Measurements from ENCODE around the gene ARFGEF3.

DNA sequence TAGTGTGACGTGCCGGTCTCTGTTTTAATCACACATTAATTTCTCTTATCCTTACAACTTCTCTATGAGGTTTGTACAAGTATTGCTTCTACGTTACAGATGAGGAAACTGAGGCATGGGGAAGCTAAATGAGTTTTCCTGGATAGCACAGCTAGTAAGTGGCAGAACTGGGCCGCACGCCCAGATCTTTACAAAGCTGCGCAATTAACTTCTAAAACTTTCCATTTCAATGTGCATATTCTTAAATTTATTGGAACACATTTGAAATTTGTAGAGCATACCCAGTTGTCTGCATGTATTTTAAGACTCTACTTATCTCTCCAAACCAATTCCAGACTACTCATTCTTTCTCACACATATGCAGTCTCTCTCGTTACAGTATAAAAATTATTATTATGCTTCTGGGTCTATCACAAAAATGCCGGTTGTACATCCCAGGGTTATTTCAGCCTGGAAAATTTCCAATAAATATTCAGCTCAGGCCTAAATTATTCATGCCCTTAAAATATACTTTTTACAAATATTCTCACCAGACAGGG, 44.3 kb upstream of the ARFGEF3 start:
- no peak for TF ChIP-seq ZNF138 (CRISPR knock-in tag; conservative IDR thresholded peaks at IDR 0.05)
- TF ChIP-seq, protein P1, sequence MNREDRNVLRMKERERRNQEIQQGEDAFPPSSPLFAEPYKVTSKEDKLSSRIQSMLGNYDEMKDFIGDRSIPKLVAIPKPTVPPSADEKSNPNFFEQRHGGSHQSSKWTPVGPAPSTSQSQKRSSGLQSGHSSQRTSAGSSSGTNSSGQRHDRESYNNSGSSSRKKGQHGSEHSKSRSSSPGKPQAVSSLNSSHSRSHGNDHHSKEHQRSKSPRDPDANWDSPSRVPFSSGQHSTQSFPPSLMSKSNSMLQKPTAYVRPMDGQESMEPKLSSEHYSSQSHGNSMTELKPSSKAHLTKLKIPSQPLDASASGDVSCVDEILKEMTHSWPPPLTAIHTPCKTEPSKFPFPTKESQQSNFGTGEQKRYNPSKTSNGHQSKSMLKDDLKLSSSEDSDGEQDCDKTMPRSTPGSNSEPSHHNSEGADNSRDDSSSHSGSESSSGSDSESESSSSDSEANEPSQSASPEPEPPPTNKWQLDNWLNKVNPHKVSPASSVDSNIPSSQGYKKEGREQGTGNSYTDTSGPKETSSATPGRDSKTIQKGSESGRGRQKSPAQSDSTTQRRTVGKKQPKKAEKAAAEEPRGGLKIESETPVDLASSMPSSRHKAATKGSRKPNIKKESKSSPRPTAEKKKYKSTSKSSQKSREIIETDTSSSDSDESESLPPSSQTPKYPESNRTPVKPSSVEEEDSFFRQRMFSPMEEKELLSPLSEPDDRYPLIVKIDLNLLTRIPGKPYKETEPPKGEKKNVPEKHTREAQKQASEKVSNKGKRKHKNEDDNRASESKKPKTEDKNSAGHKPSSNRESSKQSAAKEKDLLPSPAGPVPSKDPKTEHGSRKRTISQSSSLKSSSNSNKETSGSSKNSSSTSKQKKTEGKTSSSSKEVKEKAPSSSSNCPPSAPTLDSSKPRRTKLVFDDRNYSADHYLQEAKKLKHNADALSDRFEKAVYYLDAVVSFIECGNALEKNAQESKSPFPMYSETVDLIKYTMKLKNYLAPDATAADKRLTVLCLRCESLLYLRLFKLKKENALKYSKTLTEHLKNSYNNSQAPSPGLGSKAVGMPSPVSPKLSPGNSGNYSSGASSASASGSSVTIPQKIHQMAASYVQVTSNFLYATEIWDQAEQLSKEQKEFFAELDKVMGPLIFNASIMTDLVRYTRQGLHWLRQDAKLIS (CRISPR knock-in tag; IDR thresholded peaks at IDR 0.05; ENCODE audit: borderline replicate concordance) = no peak
- TF ChIP-seq, protein P2, sequence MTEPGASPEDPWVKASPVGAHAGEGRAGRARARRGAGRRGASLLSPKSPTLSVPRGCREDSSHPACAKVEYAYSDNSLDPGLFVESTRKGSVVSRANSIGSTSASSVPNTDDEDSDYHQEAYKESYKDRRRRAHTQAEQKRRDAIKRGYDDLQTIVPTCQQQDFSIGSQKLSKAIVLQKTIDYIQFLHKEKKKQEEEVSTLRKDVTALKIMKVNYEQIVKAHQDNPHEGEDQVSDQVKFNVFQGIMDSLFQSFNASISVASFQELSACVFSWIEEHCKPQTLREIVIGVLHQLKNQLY (CRISPR knock-in tag; IDR thresholded peaks at IDR 0.05) = no peak
- TF ChIP-seq, protein P3, sequence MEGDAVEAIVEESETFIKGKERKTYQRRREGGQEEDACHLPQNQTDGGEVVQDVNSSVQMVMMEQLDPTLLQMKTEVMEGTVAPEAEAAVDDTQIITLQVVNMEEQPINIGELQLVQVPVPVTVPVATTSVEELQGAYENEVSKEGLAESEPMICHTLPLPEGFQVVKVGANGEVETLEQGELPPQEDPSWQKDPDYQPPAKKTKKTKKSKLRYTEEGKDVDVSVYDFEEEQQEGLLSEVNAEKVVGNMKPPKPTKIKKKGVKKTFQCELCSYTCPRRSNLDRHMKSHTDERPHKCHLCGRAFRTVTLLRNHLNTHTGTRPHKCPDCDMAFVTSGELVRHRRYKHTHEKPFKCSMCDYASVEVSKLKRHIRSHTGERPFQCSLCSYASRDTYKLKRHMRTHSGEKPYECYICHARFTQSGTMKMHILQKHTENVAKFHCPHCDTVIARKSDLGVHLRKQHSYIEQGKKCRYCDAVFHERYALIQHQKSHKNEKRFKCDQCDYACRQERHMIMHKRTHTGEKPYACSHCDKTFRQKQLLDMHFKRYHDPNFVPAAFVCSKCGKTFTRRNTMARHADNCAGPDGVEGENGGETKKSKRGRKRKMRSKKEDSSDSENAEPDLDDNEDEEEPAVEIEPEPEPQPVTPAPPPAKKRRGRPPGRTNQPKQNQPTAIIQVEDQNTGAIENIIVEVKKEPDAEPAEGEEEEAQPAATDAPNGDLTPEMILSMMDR (IDR thresholded peaks at IDR 0.05) = no peak
- TF ChIP-seq ZSCAN18 (CRISPR knock-in tag; IDR thresholded peaks at IDR 0.05) = no peak
- TF ChIP-seq TP53 (CRISPR knock-in tag; IDR thresholded peaks at IDR 0.05) = no peak
- no peak for TF ChIP-seq FOXP4 (CRISPR knock-in tag; IDR thresholded peaks at IDR 0.05)
